ENCODE data around the gene ERCC6L.

ERCC6L gene

GRCh38 chrX:72238721-72239475, at the start of gene ERCC6L:
Gene ERCC6L, minus strand, starts transcription at chrX:72239027. Its CDS starts 116 bp downstream, at chrX:72238911.
- peak; percentile 90 for DNase-seq

- DNase-seq = no peak
These were observed 43.5 kb upstream of the ERCC6L start for GRCh38 chrX:72282302-72282701.

- DNase-seq = no peak
These were observed 41.6 kb upstream of the ERCC6L start for GRCh38 chrX:72280321-72280845.

GRCh38 chrX:72276478-72276953, 37.7 kb upstream of the ERCC6L start:
- DNase-seq = no peak

GRCh38 chrX:72274526-72274925, 35.7 kb upstream of the ERCC6L start:
- DNase-seq = no peak

GRCh38 chrX:72273718-72274117, 34.9 kb upstream of the ERCC6L start:
- no peak for DNase-seq

- DNase-seq = no peak
These were observed 34.0 kb upstream of the ERCC6L start for GRCh38 chrX:72272868-72273267.

- no peak for DNase-seq
These were observed 33.0 kb upstream of the ERCC6L start for GRCh38 chrX:72271812-72272211.

GRCh38 chrX:72271091-72271788, 32.4 kb upstream of the ERCC6L start:
- no peak for DNase-seq

- no peak for DNase-seq
These were observed 31.6 kb upstream of the ERCC6L start for GRCh38 chrX:72270316-72270866.

- DNase-seq = no peak
These were observed 30.9 kb upstream of the ERCC6L start for GRCh38 chrX:72269671-72270251.

GRCh38 chrX:72268597-72269365, 30.0 kb upstream of the ERCC6L start:
- no peak for DNase-seq

- no peak for DNase-seq
These were observed 26.4 kb upstream of the ERCC6L start for GRCh38 chrX:72265263-72265662.

- DNase-seq = no peak
These were observed 23.2 kb upstream of the ERCC6L start for GRCh38 chrX:72262077-72262476.

GRCh38 chrX:72260448-72260847, 21.6 kb upstream of the ERCC6L start:
- no peak for DNase-seq

GRCh38 chrX:72258174-72258573, 19.3 kb upstream of the ERCC6L start:
- no peak for DNase-seq

- DNase-seq = no peak
These were observed 17.0 kb upstream of the ERCC6L start for GRCh38 chrX:72255864-72256263.

- DNase-seq = no peak
These were observed 16.6 kb upstream of the ERCC6L start for GRCh38 chrX:72255445-72255844.

- DNase-seq = no peak
These were observed 16.0 kb upstream of the ERCC6L start for GRCh38 chrX:72254816-72255215.

- no peak for DNase-seq
These were observed 14.9 kb upstream of the ERCC6L start for GRCh38 chrX:72253686-72254085.

- no peak for DNase-seq
These were observed 8.5 kb upstream of the ERCC6L start for GRCh38 chrX:72247206-72247942.
